Stimulated activated naive CD4-positive, alpha-beta T cell treated with Interleukin-2 at 50 U/mL for 16 hours (primary cell): ENCODE results near the gene PADI1.

Source experiments
- DNase-seq: peaks from one replicate; lab custom pipeline; 2025; lab: John Stamatoyannopoulos, UW

Gene PADI1

DNA sequence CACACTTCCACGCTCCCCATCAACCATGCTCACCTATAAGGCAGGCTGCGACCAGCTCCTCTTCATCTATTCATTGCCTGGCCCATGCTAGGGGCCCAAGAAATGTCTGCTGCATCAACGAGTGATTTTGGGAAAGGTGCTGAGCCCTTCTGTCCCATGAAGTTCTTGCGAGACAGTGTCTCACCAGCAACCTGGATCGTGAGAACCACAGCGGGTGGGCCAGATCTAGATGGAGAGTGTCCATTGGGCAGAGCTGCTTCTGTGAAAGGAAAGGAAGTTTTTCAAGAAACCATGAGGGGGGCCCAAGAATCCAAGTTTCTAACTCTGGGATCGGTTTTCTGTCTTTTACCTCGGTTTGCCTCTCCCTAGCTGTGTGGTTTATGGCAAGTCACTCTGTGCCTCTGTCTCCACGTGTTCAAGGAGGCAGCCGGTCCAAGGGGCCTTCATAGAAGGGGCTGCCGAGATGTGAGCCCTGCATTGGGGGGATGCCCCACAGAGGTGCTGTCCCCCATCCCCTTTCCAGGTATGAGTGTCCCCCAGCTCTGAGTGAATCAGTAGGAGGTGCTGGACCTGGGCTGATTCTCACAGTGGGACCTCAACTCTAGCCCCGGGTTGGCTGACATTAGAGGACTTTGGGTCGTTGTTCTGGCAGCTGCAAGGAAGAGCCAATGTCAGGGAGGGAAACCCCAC is 8.3 kb upstream of the PADI1 start:
- DNase-seq = no peak

DNA sequence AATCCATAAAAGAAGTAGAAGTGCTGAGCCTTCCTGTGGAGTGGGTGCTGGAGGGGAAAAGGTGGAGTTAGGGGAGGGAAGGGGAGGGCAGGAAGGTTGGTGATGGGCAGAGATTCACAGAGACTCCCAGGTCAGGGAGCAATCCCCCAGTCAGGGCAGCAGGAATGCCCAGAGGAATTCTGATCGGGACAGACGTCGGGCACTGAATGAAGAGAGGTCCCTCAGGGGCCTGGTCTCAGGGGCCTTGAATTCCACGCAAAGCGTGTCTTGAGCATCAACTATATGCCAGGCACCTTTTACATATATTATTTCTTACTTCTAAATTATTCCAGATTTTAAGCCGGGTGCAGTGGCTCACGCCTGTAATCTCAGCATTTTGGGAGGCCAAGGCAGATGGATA is 7.2 kb upstream of the PADI1 start:
- DNase-seq = no peak

DNA sequence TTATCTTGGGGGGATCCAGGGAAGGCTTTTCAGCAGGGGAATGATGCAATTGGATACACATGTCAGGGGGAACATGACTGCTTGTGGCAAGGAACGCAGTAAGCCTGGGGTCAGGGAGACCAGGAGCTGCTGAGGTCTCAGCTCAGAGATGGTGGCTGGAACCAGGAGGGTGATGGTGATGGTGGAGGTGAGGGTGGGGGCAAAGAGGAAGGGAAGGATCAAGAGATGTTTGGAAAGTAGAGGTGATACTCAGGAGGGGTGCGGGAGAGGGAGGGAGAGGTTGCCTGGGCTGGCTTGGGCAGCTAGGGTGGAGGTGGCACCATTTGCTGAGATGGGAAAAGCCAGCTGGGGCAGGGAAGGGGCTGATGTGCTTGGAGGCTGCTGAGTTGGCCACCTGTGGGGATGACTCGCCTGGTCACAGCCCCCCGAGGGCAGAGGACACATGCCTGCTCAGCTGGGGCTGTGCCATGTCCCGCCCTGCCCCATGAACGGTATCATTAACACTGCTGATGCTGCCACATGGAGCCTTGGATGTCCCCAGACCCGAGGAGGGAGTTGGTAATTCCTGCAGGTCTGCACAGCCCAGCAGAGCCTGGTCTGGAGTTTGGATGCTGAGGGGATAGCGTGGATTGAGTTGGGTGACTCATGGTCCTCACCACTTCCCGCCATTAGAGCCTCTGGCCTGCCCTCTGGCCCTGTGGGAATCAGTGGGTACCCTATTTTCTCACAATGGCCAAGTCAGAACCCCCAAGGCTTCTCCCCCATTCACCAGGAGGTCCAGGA is 6.3 kb upstream of the PADI1 start:
- DNase-seq = no peak

DNA sequence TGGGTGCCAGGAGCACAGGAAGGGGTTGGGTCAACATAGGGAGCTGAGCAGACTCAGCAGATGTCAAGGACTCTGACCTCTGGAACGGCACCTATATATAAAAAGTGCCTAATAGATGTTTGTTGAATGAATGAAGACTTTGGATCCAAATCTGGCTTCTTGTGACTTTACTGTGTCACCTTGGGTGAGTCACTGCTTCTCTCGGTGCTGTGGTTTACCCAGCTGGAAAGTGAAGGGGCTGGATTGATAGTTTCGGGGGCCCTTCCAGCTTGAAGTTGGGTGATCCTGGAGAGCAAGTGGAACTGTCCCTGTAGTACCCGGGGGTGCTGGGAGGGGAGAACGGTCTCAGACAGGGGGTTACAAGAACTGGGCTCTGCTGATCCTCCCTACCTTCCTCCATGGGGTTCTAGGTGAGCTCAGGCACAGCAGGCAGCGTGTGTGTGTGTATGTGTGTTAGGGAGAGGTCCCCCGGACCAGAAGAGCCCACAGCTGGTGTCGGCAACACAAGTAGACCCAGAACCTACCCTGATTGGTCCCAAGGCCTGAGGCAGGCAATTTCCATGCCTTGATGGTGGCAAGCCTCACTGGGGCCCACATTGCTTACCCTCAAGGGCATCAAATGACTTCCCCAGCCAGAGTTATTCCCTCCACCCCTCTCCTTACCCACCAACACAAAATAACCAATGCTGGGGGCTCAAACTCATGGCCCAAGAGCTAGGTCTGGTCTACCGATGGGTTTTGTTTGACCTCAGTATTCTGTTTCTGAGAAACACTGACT is 5.5 kb upstream of the PADI1 start:
- DNase-seq = no peak

DNA sequence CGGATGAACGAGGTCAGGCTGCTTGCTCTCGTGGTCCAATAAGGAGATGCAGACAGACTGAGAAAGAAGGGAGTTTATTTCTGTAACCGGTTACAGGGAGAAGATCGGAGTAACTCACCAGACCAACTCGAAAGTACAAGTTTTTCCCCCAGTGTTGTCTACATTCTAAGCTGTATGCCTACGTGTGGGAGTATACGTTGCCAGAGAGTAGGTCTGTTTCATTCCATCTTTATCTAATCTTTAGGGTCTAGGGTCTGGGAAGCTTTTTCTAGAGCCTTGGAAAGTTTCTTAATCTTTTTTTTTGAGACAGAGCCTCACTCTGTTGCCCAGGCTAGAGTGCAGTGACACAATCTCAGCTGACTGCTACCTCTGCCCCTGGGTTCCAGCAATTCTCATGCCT is 4.7 kb upstream of the PADI1 start:
- no peak for DNase-seq

DNA sequence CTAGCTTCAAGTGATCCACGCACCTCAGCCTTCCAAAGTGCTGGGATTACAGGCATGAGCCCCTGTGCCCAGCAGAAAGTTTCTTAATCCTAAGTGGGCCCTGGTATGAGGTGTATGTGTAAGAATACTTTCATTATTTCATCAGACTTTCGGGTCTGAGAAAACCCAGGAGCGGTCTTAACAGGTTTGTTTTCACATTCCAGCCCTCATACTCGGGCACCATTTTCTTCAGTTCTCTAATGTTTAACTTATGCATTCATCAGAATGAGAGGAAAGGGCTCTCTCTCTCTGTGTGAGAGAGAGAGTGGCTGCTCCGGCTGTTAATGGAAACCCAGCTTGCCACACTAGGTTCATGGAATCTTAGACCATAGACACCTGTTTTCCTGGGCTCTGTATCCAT is 4.2 kb upstream of the PADI1 start:
- no peak for DNase-seq

DNA sequence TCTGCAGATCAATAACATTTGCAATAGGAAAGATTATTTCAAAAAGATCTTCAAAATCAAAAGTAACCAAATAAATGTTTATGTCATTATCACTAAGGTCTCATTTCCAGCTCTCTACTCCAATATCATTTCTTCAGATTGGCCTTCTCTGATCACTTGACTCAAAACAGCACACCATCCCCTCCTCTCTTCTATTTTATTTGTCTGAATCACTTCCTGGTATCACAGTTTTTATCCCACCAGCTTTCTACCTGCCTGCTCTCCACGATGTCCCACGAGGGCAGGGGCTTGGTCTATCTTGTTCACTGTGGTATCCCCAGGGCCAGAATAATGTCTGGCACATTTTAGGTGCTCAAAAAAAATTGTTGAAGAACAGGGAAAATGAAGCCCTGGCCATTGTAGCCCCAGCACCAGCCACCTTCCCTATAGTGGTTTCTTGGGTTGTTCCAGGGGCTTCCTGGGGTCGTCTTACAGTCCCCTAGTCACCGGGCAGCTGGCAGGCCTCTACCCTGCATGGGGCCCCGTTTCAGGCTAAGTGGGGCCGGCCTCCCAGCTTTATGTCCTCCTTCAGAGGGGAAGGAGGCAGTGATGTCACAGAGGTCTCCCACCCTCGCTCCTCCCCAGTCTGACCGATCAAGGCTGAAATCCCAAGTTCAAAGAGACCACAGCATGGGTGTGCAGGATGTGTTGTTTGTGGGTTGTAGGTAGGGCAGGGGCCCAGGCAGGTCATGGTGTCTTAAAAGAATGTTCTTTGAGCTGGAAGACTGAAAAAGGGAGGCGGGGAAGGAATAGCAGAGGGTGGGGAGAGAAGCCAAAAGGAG is 3.5 kb upstream of the PADI1 start:
- DNase-seq = no peak

DNA sequence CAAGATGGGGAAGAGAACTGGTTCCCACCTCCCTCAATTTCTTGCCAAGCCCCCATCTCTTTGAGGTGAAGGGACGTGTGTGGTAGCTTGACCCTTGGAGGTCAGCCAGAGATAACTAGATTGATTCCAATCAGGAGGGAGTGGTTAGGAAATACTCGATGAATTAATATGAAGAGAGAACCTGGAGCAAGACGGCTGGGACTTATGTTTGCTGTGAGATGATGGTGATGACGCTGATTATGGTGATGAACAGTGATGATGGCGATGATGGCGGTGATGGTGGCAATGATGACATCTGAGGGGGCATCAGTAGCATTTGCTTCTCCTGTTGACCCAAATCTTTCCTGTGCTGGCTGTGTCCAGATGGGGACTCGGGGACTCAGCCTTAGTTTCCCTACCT is 724 bp downstream of the PADI1 start:
- DNase-seq = no peak

DNA sequence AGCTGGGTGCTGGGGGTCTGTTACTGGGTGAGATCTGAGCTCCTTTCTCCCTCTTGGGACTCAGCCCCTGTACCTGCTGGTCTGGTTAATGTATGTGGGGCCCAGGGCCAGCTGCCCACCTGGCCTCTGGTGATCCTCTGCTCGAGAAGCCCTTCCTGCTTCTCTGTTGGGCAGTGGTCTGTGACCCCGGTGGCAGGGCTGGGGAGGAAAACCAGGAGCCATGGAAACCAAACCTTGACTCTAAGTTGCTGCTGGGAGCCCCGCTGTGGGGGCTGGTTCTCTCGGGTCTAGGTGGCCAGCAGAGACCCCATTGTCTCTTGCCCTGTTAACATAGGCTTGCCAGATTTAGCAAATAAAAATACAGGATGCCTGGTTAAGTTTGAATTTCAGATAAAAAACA is 1.3 kb downstream of the PADI1 start:
- no peak for DNase-seq

DNA sequence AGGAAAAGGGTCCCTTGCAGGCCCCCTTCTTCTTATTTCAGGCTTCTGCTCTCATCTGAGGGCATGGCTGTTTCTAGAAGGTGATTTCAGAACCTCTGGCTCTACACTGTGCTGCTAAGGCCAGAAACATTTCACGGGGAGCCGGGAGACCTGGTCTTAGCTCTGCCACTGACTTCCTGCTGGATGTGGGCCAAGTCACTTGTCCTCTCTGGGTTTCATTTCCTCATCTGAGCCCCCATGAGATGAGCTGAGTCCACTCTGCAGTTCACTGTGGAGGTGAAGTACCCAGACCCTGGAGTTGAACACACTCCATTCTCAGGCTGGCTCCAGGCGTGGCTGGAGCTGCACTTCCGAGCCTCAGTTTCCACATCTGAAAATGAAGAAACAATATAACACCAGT is 2.1 kb downstream of the PADI1 start:
- no peak for DNase-seq

DNA sequence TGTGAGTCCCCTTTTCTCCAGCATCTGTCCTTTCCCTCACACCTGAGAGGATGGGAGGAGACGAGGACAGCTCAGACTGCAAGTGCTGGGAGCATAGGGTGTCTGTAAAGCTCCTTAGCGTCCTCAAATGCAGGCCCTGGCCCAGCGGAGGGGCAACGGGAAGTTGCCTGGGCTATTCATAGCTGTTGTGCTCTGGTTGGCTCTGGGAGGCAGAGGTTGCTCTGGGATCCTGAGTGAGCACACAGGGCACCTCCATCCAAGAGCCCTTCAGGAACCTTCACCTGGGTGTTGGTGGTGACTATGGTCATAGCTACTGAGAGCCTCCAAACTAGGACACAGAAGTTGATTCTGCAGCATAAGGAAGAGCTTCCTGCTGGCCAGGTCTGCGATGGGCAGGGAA is 2.6 kb downstream of the PADI1 start:
- DNase-seq = no peak

DNA sequence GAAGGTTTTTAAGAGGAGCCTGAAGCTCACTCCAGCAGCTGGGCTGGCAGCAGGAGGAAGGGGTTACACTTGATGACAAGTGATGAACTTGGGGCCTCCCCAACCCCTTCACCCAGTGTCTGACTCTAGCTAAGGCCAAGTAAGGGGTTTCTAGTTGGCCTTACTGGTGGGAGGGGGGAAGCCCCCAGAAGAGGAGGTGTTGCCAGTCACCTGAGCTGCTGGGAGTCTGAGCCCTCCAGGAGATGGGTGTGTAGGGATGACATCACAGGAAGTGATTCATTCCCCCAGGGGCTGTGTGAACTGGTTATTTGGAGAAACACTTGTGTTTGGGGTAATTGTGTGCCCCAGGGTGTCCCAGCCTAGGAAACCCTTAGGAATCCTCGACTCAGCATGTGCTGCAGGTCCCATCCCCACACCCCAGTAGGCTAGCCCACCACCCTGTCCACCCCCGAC is 3.1 kb downstream of the PADI1 start:
- peak; percentile 30 for DNase-seq

DNA sequence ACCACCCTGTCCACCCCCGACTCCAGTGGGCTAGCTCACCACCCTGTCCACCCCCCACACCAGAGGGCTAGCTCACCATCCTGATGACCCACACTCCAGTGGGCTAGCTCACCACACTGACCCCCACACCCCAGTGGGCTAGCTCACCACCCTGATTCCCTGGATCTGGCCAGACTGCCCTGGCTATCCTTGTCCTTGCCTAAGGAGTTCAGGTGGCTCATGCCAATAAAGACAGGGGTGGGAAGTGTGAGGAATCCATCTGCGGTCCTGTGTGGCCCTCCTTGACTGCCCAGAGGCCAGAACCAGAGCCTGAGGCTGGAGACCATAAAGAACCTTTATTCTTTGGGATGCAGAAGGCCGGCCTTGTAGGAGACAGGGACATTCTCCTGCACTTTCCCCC is 3.6 kb downstream of the PADI1 start:
- DNase-seq = no peak

DNA sequence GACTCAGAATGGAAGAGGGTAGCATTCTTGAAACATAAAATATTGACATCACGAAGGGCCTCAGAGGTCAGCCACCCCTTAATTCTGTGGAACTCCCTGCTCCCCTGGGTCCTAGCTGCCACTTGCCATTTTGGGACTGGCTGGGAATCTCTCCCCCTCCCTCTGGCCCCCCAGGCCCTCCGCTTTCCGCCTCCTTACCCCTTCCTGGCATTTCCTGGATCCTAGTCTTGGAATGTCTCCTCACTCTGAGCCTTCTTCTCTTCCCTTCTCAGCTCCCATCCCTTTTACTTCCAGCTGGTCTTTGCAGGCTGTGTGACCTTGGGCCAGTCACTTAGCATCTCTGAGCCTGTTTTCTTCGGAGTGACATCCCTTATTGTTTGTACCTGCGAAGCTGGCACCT is 4.5 kb downstream of the PADI1 start:
- no peak for DNase-seq

DNA sequence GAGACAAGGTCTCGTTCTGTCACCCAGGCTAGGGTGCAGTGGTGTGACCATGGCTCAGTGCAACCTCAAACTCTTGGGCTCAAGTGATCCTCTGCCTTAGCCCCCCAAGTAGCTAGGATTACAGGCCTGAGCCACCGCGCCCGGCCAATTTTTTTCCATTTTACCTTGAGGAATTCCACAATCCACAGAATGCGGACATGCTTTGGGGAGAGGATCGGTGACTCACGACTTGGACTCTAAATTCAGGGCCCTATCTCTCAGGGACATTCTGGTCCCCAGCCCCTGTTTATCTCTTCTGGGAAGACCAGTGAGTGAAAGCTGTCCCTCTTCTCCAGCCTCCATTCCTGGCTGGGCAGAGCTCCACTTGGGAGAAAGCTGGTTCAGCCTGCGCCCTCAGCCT is 5.2 kb downstream of the PADI1 start:
- DNase-seq = no peak

DNA sequence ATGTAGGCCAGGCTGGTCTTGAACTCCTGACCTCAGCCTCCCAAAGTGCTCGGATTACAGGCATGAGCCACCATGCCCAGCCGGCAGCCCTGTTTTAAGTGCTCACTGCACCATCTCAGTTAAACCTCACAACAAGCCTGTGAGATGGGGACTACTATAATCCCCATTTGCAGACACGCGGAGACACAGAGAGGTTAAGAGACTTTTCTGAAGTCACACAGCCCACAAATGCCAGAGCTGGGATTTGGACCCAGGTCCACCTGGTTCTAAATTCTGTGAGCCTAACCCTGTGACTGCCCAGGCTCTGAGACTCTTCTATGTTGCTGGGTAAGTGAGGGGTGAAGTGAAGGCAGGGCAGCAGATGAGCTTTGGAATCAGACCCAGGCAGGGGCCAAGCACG is 6.4 kb downstream of the PADI1 start:
- no peak for DNase-seq

DNA sequence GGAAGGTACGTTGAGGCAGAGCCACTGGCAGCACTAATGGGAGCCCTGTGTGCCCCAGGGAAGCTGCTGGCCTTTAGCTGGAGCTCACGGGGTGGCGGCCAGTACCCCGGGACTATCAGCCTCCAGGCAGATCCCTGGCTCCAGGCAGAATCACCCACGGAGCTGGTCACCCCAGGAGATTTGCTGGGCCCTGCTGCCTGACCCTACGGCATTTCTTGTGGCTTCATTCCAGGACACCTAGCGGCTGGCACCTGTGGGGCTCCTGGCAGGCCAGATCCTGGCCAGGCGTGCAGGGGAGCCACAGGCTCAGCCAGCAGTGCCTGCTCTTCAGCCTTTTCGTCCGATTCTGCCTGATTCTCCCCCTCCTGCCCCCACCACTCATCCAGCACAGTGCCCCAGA is 7.1 kb downstream of the PADI1 start:
- DNase-seq = no peak

DNA sequence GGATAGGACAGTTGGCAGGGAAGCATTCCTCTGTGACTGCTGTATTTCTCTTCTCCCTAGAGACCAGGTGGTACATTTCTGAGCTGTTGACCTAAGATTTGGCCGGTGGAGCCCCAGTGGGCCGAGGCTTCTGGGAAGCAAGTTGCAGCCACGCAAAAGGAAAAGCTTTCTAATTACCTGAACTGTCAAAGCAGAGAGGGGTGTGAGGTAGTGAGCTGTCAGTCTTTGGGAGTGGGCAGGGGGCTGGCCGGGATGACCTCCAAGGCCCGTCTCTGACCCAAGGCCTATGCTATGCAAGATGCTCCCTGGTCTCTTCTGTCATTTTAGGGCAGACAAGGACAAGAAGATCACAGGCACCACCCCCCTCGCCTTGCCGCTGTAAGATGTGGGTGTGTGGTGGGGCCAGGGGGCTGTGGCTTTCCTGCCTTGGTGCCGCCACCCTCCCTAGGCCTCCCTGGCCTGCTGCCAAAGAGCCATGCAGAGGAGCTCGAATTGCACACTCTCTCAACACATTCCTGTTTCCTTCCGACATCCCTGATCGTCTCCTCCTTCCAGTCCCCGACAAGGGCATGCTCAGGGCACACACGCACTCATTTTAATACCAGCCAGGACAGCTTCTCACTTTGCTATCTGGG is 7.7 kb downstream of the PADI1 start:
- peak; percentile 62 for DNase-seq

DNA sequence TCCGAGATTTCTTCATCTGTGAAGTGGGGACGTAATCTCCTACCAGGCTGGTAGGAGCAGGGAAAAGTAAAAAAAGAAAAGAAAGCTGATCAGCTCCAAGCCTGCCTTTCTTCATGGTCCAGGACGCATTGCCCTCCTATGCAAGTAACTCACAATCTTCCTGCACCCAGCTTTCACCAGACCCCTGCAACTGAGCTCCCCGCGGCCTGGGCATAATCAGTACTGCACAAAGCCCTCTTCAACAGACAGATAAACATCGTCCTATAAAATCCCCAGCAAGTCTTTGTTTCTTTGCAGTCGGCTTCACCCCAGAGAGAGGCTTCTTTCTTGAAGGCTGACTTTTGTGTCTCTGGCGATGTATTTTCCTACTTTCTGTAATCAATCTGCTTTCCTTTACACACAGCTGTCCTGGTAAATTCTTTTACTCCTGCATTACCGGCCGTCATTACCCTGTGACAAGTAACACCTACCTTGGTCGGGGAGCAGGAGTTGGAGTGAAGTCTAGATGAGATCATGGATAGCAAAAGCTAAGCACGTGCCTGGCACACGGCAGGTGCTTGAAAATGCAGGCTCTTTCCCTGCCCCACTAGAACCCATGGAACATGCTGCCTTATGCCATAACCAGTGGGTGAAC is 8.3 kb downstream of the PADI1 start:
- DNase-seq = no peak

DNA sequence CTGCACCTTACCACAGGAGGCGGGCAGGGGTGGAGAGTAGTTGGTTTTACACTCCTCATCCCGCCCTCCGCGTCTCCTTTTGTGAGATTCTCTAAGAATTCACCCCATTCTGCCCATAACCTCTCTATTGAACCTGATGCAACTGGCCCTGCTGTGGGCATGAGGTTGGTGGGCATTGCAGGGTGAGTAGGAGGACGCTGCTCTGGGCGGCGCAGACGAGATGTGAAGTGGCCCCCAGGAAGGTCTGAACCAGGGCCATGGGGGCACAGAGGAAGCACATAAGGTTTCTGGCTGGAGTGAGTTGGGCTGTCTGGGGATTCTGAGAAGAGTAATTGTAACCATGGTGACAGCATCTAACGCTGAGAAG is 8.8 kb downstream of the PADI1 start:
- no peak for DNase-seq

DNA sequence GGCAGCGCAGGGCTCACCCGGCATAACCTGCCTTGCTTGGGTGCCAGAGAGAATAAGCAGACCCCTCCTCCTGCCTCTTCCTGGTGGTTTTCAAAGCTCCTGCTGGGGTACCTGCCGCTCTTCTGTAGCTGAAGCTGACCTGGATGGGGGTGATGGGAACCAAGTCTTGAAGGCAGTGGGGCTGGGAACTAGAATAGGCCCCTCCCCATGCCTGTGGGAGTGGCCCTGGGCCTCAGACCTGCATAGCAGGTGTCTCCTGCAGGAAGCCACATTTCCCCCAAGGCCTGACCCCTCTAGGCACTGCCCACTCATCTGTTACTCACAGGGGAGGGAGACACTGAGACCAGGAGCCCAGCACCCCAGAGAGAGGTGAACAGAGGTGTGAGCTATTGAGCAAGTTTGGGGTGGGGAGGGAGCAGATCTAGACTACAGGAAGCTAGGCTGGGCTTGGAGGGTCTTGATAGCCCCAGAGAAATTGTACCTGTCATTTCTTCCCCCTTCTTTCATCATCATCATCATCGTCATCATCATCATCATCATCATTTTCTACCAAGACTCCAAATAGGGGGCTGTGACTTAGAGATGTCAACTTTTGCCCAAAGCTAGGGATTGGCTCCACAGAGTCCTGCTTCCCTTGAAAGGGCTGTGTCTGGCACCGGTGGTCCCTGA is 10.1 kb downstream of the PADI1 start:
- no peak for DNase-seq
